Stomach (tissue), 9 donors: Measurements from ENCODE around the gene DMWD. TPM values are rescaled to one million over a fixed set of nuclear protein-coding genes. Genes with fewer than 3 reads are reported as not detected.

Experiments used
- DNase-seq, 2 donors: peaks; one replicate each; pipeline versions ENCODE4 v3.0.0 to v3.0.0-alpha.2; 2013 to 2019
- H3K27ac ChIP-seq, 5 donors: fragments of 200-600 bp in 4 of 5; sonication (generic) in 4 of 5; one replicate each; pipeline ENCODE4 v1.5.1; 2013 to 2019; ENCODE audit warnings: mild to moderate bottlenecking in 1 of 5, moderate library complexity in 1 of 5
- H3K27me3 ChIP-seq, 3 donors: fragments of 200-600 bp; sonication (generic); one replicate each; pipeline ENCODE4 v1.5.1; 2017 to 2019; ENCODE audit warnings: mixed run types in 1 of 3
- H3K36me3 ChIP-seq, 4 donors: fragments of 200-600 bp; sonication (generic); 1 replicate in 3 of 4; 2 replicates in 1 of 4; pipeline ENCODE4 v1.5.1; 2016 to 2019
- H3K4me1 ChIP-seq, 4 donors: fragments of 200-600 bp; sonication (generic); one replicate each; pipeline ENCODE4 v1.5.1; 2016 to 2019
- H3K4me3 ChIP-seq, 4 donors: fragments of 200-600 bp; sonication (generic) in 3 of 4; one replicate each; pipeline ENCODE4 v1.5.1; 2016 to 2019; ENCODE audit warnings: mild to moderate bottlenecking in 1 of 4
- H3K9me3 ChIP-seq, 4 donors: fragments of 200-600 bp; sonication (generic); one replicate each; pipeline ENCODE4 v1.5.1; 2016 to 2019
- EP300 ChIP-seq: sonication (generic); formaldehyde crosslinking; IDR thresholded peaks from one replicate; pipeline ENCODE4 v1.6.1; 2017; ENCODE audit warnings: antibody characterized with exemption
- POLR2A ChIP-seq, 4 donors: fragments of 450-650 bp; IDR thresholded peaks; one replicate each; pipeline ENCODE4 v1.6.1; 2016; ENCODE audit warnings: antibody characterized with exemption in 4 of 4, control low read depth in 2 of 4, mild to moderate bottlenecking in 1 of 4, moderate library complexity in 1 of 4
- POLR2AphosphoS5 ChIP-seq, 3 donors: sonication (generic); formaldehyde crosslinking; IDR thresholded peaks; one replicate each; pipeline ENCODE4 v1.6.1; 2016; ENCODE audit warnings: antibody characterized with exemption in 3 of 3
- WGBS, 5 donors: extraction: QIAGEN DNeasy Blood & Tissue Kit in 3 of 5; methylation state at CpG; one replicate each; pipeline versions ENCODE4 v1.1.5 to v1.1.7; 2013 to 2018; 5-methylcytosine and 5-hydroxymethylcytosine counted together
- intact Hi-C: fragments of 100-400 bp; cut with DNase I; formaldehyde crosslinking; loops from one replicate; pipeline ENCODE4 v1.15.1; 2023; ENCODE audit warnings: low total_unique reads
- polyA plus RNA-seq, 3 donors: library from polyadenylated mRNA; stranded (reverse); fragments of 200-250 nt; gene quantifications; one replicate each; pipeline ENCODE4 v1.2.3, GENCODE V29; 2013
- total RNA-seq, 5 donors: library from RNA; depleted of rRNA; stranded (reverse); fragments of >200 nt; gene quantifications; one replicate each; pipeline versions ENCODE4 v1.1.0 to v1.2.3, GENCODE V29; 2014 to 2016
- TF ChIP-seq, protein P1 (sequence below), 7 experiments: fragments of 450-650 bp in 4 of 7; fragments of 200-600 bp in 3 of 7; sonication (generic) in 3 of 7; IDR thresholded peaks; one replicate each; pipeline ENCODE4 v1.5.1; 2016 to 2019; ENCODE audit warnings: antibody characterized with exemption in 7 of 7, control low read depth in 2 of 7, mild to moderate bottlenecking in 1 of 7
- donor health status: healthy with polysubstance abuse.
- donor health status: Bipolar disorder and iron deficiency.
- donor health status: healthy.

Gene DMWD
- total and polyA plus RNA-seq, 8 donors, result 5.3 to 52.1 (median 17.2) TPM

DNA sequence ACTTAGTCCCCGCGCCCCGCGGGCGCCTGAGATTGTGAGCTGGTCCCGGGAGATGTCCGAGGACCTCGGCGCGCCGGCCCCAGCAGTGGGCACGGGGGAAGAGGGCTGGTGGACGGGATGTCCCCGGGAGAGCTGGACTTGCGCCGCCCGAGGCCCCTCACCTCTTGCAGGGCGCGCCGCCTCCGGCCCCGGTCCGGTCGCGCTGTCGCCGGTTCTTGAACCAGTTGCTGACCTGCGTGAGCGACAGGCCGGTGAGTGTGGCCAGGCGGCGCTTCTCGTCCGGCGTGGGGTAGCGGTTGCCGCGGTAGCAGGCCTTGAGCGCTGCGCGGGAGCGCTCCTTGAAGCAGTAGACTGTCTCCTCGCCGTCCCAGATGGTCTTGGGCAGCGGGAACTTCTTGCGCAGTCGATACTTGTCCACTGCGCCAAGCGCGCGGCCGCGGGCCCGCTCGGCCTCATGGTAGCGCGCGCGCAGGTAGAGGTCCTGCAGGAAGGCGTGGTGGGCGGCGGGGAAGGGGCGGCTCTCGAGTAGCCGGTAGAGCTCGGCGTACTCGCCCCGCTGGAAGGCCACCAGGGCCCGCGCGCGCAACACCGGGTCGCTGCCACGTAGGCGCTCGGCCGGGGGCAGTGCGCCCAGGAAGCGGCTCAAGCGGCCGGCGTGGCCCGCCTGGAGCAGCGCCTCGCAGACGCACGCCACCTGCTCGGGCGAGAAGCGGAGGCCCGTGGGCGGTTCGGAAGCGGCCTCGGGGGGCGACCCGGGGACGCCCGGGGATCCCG, 24.6 kb downstream of the DMWD start:
- TF ChIP-seq POLR2AphosphoS5 (IDR thresholded peaks at IDR 0.05), result peak in 1 of 3 donors; percentile 66
- TF ChIP-seq, protein P1, sequence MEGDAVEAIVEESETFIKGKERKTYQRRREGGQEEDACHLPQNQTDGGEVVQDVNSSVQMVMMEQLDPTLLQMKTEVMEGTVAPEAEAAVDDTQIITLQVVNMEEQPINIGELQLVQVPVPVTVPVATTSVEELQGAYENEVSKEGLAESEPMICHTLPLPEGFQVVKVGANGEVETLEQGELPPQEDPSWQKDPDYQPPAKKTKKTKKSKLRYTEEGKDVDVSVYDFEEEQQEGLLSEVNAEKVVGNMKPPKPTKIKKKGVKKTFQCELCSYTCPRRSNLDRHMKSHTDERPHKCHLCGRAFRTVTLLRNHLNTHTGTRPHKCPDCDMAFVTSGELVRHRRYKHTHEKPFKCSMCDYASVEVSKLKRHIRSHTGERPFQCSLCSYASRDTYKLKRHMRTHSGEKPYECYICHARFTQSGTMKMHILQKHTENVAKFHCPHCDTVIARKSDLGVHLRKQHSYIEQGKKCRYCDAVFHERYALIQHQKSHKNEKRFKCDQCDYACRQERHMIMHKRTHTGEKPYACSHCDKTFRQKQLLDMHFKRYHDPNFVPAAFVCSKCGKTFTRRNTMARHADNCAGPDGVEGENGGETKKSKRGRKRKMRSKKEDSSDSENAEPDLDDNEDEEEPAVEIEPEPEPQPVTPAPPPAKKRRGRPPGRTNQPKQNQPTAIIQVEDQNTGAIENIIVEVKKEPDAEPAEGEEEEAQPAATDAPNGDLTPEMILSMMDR (IDR thresholded peaks at IDR 0.05), result no peak
- intact Hi-C loops, result no loop called here
- Histone ChIP-seq H3K9me3 (no peaks in the 10 kb centered on the region), H3K27me3 (peaks cover 0 to 32% (median 0%) of the 10 kb centered on the region in 3 donors), H3K4me1 (peaks cover 58 to 87% (median 80%) of the 10 kb centered on the region in 4 donors), H3K4me3 (peak overlapping the region; percentile 61 to 85 (median 83)), H3K27ac (peak overlapping the region; percentile 89 to 97 (median 92)), H3K36me3 (peaks cover 0 to 18% (median 8%) of the 10 kb centered on the region in 4 donors)
- 0 to 8% (median 1%) methylated on average over 29 to 102 of the region's 102 CpGs for WGBS, 5 donors
- DNase-seq, result peak; percentile 70 to 89

DNA sequence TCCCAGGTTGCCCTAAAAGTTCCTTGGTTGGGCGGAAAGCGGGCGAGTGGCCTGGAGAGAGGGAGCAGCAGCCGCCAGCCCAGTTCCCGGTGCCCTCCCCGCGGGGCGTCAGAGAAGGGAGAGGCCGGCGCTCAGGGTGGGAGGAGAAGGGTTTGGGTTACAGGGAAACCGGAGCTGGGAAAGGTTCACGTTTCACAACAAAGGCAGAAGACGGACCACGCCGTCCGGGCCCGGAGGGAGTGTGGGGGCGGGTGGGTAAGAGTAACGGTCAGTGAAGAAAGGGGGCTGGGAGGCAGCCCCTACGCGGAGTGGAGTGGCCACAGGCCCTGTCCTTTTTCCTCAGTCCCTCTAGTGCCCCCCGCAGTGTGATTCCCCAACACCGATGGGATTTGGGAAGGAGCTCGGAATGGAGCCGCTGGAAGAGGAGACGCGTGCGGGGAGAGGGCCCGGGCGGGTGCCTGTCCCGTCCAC, 25.2 kb downstream of the DMWD start:
- WGBS, 5 donors, result 12 to 15% (median 13%) methylated on average over 17 to 31 of the region's 31 CpGs
- intact Hi-C loops, result no loop called here
- no peaks in the 10 kb centered on the region for H3K9me3 ChIP-seq
- peak overlapping the region; percentile 61 to 85 (median 83) for H3K4me3 ChIP-seq
- H3K27me3 ChIP-seq, result peaks cover 0 to 32% (median 0%) of the 10 kb centered on the region in 3 donors
- peaks cover 52 to 81% (median 73%) of the 10 kb centered on the region in 4 donors for H3K4me1 ChIP-seq
- peak; percentile 77 to 93 for DNase-seq
- H3K36me3 ChIP-seq, result peaks cover 0 to 12% (median 5%) of the 10 kb centered on the region in 4 donors
- TF ChIP-seq, protein P1 (IDR thresholded peaks at IDR 0.05), result no peak
- TF ChIP-seq POLR2AphosphoS5 (IDR thresholded peaks at IDR 0.05), result peak in 2 of 3 donors; percentile 51 to 73
- H3K27ac ChIP-seq, result peak overlapping the region; percentile 89 to 97 (median 92)

DNA sequence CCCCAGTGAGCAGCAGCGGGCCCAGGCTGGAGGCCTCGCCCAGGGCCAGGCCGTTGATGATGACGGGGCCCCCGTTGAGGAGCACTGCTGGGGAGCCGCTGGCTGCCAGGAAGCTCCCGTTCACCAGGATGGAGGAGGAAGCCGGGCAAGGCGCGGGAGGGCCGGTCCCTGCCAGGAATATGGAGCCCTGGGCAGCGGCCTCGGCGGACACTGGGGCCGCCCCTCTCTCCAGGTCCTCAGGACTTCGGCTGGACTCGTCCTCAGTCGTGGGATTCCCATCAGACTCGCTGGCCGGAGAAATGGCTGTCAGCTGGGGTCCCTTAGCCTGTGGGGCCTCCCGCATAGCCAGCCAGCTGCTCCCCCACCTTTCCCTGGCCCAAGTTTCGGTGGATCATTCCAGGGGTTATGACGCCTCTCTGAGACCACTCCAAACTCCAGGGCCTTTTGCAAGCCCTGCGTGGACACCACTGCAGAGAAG, 25.7 kb downstream of the DMWD start:
- peak overlapping the region; percentile 89 to 97 (median 92) for H3K27ac ChIP-seq
- peak in 1 of 2 donors; percentile 68 for DNase-seq
- H3K4me1 ChIP-seq, result peaks cover 46 to 76% (median 68%) of the 10 kb centered on the region in 4 donors
- H3K36me3 ChIP-seq, result peaks cover 0 to 7% (median 3%) of the 10 kb centered on the region in 4 donors
- peak overlapping the region; percentile 61 to 85 (median 83) for H3K4me3 ChIP-seq
- H3K9me3 ChIP-seq, result no peaks in the 10 kb centered on the region
- H3K27me3 ChIP-seq, result peaks cover 0 to 32% (median 0%) of the 10 kb centered on the region in 3 donors
- TF ChIP-seq EP300 (no peak), POLR2AphosphoS5 (IDR thresholded peaks at IDR 0.05) (no peak), POLR2A (IDR thresholded peaks at IDR 0.05) (no peak)
- TF ChIP-seq, protein P1 (IDR thresholded peaks at IDR 0.05), result no peak
- WGBS, 5 donors, result 10 to 25% (median 20%) methylated on average over 5 to 24 of the region's 24 CpGs
- intact Hi-C loops, result no loop called here

DNA sequence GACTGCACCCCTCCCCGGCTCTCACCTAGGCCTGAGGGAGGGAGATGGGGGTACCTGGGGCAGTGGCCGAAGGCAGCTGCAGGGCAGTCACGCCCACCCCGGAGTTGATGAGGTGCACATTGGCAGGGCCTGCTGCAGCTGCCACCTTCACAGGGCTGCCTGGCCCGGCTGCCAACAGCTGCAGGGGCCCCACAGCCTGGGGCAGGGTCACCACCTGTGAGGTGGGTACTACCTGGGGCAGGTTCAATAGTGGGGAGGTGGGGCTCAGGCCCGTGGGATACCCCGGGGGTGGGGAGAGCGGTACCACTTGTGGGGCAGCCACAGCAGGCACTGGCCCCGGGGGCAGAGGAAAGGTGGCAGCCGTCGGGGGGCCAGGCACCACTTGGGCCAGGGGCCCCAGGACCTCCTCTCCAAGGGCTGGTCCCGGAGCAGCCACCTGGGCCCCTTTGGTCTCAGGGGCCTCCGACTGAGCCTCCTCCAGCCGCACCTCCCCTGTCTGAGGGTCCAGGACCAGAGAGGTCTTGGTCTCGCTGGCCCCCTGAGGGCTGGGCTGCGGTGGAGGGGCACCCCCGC, 26.3 kb downstream of the DMWD start:
- 35 to 69% (median 46%) methylated on average over 8 to 17 of the region's 17 CpGs for WGBS, 5 donors
- H3K27me3 ChIP-seq, result peaks cover 0 to 28% (median 0%) of the 10 kb centered on the region in 3 donors
- peak overlapping the region; percentile 89 to 97 (median 92) for H3K27ac ChIP-seq
- peak in 1 of 2 donors; percentile 58 for DNase-seq
- H3K4me1 ChIP-seq, result peaks cover 41 to 70% (median 63%) of the 10 kb centered on the region in 4 donors
- TF ChIP-seq, protein P1 (IDR thresholded peaks at IDR 0.05), result no peak
- TF ChIP-seq POLR2A (IDR thresholded peaks at IDR 0.05), result no peak
- H3K4me3 ChIP-seq, result peak overlapping the region; percentile 61 to 85 (median 83)
- H3K36me3 ChIP-seq, result peaks cover 0 to 2% (median under 1%) of the 10 kb centered on the region in 4 donors
- intact Hi-C loops, result no loop called here
- no peaks in the 10 kb centered on the region for H3K9me3 ChIP-seq
